Neural cell (in vitro differentiated cells): ENCODE results near the gene HS6ST2. TPM values are rescaled to one million over a fixed set of nuclear protein-coding genes. Genes with fewer than 3 reads are reported as not detected.

Experiments
- H2AFZ ChIP-seq: fragments of 200-600, 300-800 bp; sonication (generic), shearing (Covaris generic); 2 replicates; pipeline ENCODE4 v1.6.0; 2014; ENCODE audit warnings: low read depth, mild to moderate bottlenecking, antibody characterized with exemption, low read length, moderate library complexity
- H3F3A ChIP-seq: fragments of 200-600 bp; shearing (Covaris generic); 2 replicates; pipeline ENCODE4 v1.6.1; 2016; ENCODE audit warnings: mild to moderate bottlenecking, moderate library complexity, mixed read lengths, antibody characterized with exemption, low read length; ENCODE audit not compliant: insufficient read depth, poor library complexity, severe bottlenecking
- H3K27ac ChIP-seq: fragments of 200-600, 300-800 bp; sonication (generic), shearing (Covaris generic); 2 replicates; pipeline ENCODE4 v1.5.1; 2014; ENCODE audit warnings: mild to moderate bottlenecking, low read length, moderate library complexity
- H3K27me3 ChIP-seq: fragments of 300-800, 200-600 bp; sonication (generic), shearing (Covaris generic); 2 replicates; pipeline ENCODE4 v1.6.0; 2014; ENCODE audit warnings: mild to moderate bottlenecking, low read depth, low read length, moderate library complexity; ENCODE audit not compliant: insufficient read depth
- H3K36me3 ChIP-seq: fragments of 300-800, 200-600 bp; sonication (generic), shearing (Covaris generic); 2 replicates; pipeline ENCODE4 v1.5.1; 2014; ENCODE audit warnings: mild to moderate bottlenecking, antibody characterized with exemption, low read length, moderate library complexity; ENCODE audit not compliant: insufficient read depth
- H3K4me2 ChIP-seq: fragments of 300-800, 200-600 bp; sonication (generic), shearing (Covaris generic); 2 replicates; pipeline ENCODE4 v1.6.0; 2014; ENCODE audit warnings: mild to moderate bottlenecking, low read length
- H3K4me3 ChIP-seq: fragments of 300-800, 200-600 bp; sonication (generic), shearing (Covaris generic); 2 replicates; pipeline ENCODE4 v1.5.1; 2014; ENCODE audit warnings: mild to moderate bottlenecking, low read length, moderate library complexity
- H3K79me2 ChIP-seq: fragments of 200-600 bp; shearing (Covaris generic); replicated peaks from 2 replicates; pipeline ENCODE4 v1.6.0; 2014; ENCODE audit warnings: mild to moderate bottlenecking, low read length, moderate library complexity; ENCODE audit not compliant: insufficient read depth
- H3K9ac ChIP-seq: fragments of 300-800, 200-600 bp; sonication (generic), shearing (Covaris generic); 2 replicates; pipeline ENCODE4 v1.6.1; 2016; ENCODE audit warnings: mild to moderate bottlenecking, low read length, mixed read lengths
- H3K9me2 ChIP-seq: fragments of 200-600 bp; shearing (Covaris generic); 2 replicates; pipeline ENCODE4 v1.6.1; 2016; ENCODE audit warnings: mild to moderate bottlenecking, low read length, mixed read lengths; ENCODE audit not compliant: insufficient read depth
- H3K9me3 ChIP-seq: fragments of 200-600, 300-800 bp; sonication (generic), shearing (Covaris generic); 2 replicates; pipeline ENCODE4 v1.6.1; 2016; ENCODE audit warnings: mild to moderate bottlenecking, mixed run types, low read length, moderate library complexity, mixed read lengths
- H4K20me1 ChIP-seq: fragments of 200-600 bp; shearing (Covaris generic); 2 replicates; pipeline ENCODE4 v1.6.1; 2016; ENCODE audit warnings: mild to moderate bottlenecking, mixed run types; ENCODE audit not compliant: insufficient read depth
- CTCF ChIP-seq: fragments of 450-650 bp; IDR thresholded peaks from 2 replicates; pipeline ENCODE4 v1.5.1; 2014; ENCODE audit warnings: antibody characterized with exemption, mild to moderate bottlenecking, moderate library complexity; ENCODE audit not compliant: poor library complexity, severe bottlenecking
- EP300 ChIP-seq: fragments of 450-650 bp; conservative IDR thresholded peaks from 2 replicates; pipeline ENCODE4 v1.6.1; 2014; ENCODE audit warnings: antibody characterized with exemption, mild to moderate bottlenecking, moderate library complexity; ENCODE audit not compliant: poor library complexity, severe bottlenecking
- EZH2 ChIP-seq: fragments of 200-600, 300-800 bp; shearing (Covaris generic), sonication (generic); IDR thresholded peaks from 2 replicates; pipeline ENCODE4 v1.6.1; 2014; ENCODE audit warnings: antibody characterized with exemption, low read length, borderline replicate concordance, mild to moderate bottlenecking; ENCODE audit not compliant: insufficient read depth, poor library complexity, severe bottlenecking
- MXI1 ChIP-seq: fragments of 450-650 bp; conservative IDR thresholded peaks from 2 replicates; pipeline ENCODE4 v1.6.1; 2014; ENCODE audit warnings: antibody characterized with exemption, mild to moderate bottlenecking; ENCODE audit not compliant: poor library complexity, severe bottlenecking
- POLR2AphosphoS5 ChIP-seq: IDR thresholded peaks from 2 replicates; pipeline ENCODE4 v1.6.1; 2012
- RAD21 ChIP-seq: fragments of 450-650 bp; conservative IDR thresholded peaks from 2 replicates; pipeline ENCODE4 v1.6.1; 2014; ENCODE audit warnings: antibody characterized with exemption, mild to moderate bottlenecking, moderate library complexity
- SMC3 ChIP-seq: fragments of 450-650 bp; conservative IDR thresholded peaks from 2 replicates; pipeline ENCODE4 v1.6.1; 2014; ENCODE audit warnings: antibody characterized with exemption, mild to moderate bottlenecking, moderate library complexity; ENCODE audit not compliant: poor library complexity
- TAF1 ChIP-seq: IDR thresholded peaks from 2 replicates; pipeline ENCODE4 v1.6.1; 2012; ENCODE audit warnings: low read depth
- polyA plus RNA-seq: library from polyadenylated mRNA; depleted of rRNA; stranded (reverse); fragments of >200 nt; gene quantifications from 2 replicates; pipeline ENCODE4 v1.2.3, GENCODE V29; 2014
- TF ChIP-seq, protein P1 (sequence below): IDR thresholded peaks from 2 replicates; pipeline ENCODE4 v1.6.1; 2012; ENCODE audit warnings: borderline replicate concordance

Gene HS6ST2
- polyA plus RNA-seq, 1 donor from 2014 or later = 43.0 TPM

DNA sequence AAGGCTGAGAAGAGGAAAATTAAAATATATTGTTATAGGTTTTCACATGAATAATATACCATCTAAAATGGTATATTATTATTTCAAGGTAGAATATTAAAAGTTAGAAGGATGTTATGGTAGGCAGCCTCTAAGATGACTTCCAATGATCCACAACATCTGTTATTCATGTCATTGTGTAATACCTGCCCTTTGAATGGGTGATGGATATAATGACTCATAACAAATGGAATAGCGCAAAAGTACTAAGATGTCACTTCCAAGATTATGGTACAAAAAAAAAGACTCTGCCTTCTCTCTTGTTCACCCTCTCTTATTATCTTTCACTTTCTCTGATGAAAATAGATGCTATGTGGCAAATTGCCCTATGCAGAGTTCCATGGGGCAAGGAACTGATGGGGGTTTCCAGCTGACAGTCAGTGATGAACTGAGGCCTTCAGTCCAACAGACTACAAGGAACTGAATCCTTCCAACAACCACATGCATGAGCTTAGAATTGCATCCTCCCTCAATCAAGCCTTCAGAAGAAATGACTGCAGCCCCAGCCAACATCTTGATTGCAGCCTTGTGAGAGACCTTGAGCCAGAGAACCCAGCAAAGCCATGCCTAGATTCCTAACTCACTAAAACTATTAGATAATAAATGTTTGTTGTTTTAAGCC, 57.7 kb downstream of the HS6ST2 start:
- Histone ChIP-seq H3K4me2 (no peak overlapping the region), H3K4me3 (no peak overlapping the region), H2AFZ (no peak overlapping the region), H4K20me1 (no peaks in the 10 kb centered on the region), H3F3A (no peaks in the 10 kb centered on the region), H3K9ac (no peak overlapping the region), H3K9me2 (no peaks in the 10 kb centered on the region), H3K27ac (no peak overlapping the region), H3K79me2 (no peaks in the 10 kb centered on the region), H3K27me3 (no peaks in the 10 kb centered on the region), H3K36me3 (no peaks in the 10 kb centered on the region), H3K9me3 (no peaks in the 10 kb centered on the region)
- TF ChIP-seq TAF1 (no peak), POLR2AphosphoS5 (no peak), MXI1 (no peak), CTCF (no peak), EZH2 (no peak), EP300 (no peak), RAD21 (no peak), SMC3 (no peak)
- TF ChIP-seq, protein P1, sequence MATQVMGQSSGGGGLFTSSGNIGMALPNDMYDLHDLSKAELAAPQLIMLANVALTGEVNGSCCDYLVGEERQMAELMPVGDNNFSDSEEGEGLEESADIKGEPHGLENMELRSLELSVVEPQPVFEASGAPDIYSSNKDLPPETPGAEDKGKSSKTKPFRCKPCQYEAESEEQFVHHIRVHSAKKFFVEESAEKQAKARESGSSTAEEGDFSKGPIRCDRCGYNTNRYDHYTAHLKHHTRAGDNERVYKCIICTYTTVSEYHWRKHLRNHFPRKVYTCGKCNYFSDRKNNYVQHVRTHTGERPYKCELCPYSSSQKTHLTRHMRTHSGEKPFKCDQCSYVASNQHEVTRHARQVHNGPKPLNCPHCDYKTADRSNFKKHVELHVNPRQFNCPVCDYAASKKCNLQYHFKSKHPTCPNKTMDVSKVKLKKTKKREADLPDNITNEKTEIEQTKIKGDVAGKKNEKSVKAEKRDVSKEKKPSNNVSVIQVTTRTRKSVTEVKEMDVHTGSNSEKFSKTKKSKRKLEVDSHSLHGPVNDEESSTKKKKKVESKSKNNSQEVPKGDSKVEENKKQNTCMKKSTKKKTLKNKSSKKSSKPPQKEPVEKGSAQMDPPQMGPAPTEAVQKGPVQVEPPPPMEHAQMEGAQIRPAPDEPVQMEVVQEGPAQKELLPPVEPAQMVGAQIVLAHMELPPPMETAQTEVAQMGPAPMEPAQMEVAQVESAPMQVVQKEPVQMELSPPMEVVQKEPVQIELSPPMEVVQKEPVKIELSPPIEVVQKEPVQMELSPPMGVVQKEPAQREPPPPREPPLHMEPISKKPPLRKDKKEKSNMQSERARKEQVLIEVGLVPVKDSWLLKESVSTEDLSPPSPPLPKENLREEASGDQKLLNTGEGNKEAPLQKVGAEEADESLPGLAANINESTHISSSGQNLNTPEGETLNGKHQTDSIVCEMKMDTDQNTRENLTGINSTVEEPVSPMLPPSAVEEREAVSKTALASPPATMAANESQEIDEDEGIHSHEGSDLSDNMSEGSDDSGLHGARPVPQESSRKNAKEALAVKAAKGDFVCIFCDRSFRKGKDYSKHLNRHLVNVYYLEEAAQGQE = no peak

- H3K27ac ChIP-seq = no peak overlapping the region
- H2AFZ ChIP-seq = no peak overlapping the region
- H3K9me2 ChIP-seq = no peaks in the 10 kb centered on the region
Measured at GRCh38 chrX:132887569-132887968, 70.9 kb downstream of the HS6ST2 start.

More at GRCh38 chrX:132887569-132887968, 70.9 kb downstream of the HS6ST2 start:
- Histone ChIP-seq H3K36me3 (no peaks in the 10 kb centered on the region), H3K79me2 (no peaks in the 10 kb centered on the region), H3K4me3 (no peak overlapping the region), H4K20me1 (no peaks in the 10 kb centered on the region), H3K9me3 (no peaks in the 10 kb centered on the region), H3K27me3 (no peaks in the 10 kb centered on the region), H3K9ac (no peak overlapping the region), H3F3A (no peaks in the 10 kb centered on the region), H3K4me2 (no peak overlapping the region)
- TF ChIP-seq RAD21 (no peak), SMC3 (no peak), EZH2 (no peak)
- TF ChIP-seq, protein P1 = no peak
